GM21825 (cell line): Measurements from ENCODE around the gene WLS.

Experiments
- ATAC-seq: cut with Tn5 transposase; IDR thresholded peaks from one replicate; pipeline ENCODE4 v1.9.1; 2021; ENCODE audit warnings: mild to moderate bottlenecking, moderate library complexity; ENCODE audit not compliant: unreplicated experiment

WLS gene

GRCh38 chr1:68142036-68142435, 90.3 kb downstream of the WLS start:
- ATAC-seq, result no peak

GRCh38 chr1:68141071-68142021, 91.0 kb downstream of the WLS start:
- ATAC-seq, result no peak

GRCh38 chr1:68140536-68140935, 91.8 kb downstream of the WLS start:
- no peak for ATAC-seq

- no peak for ATAC-seq
Measured at GRCh38 chr1:68136187-68136586, 96.1 kb downstream of the WLS start.

GRCh38 chr1:68132426-68133130, 99.7 kb downstream of the WLS start:
- no peak for ATAC-seq

- ATAC-seq, result no peak
Measured at GRCh38 chr1:68131261-68131660, 101.1 kb downstream of the WLS start.

- no peak for ATAC-seq
Measured at GRCh38 chr1:68129536-68130250, 102.6 kb downstream of the WLS start.

- no peak for ATAC-seq
Measured at GRCh38 chr1:68128820-68129219, 103.5 kb downstream of the WLS start.

GRCh38 chr1:68128157-68128556, 104.2 kb downstream of the WLS start:
- ATAC-seq, result no peak

GRCh38 chr1:68121536-68121935, 110.8 kb downstream of the WLS start:
- ATAC-seq, result no peak

- ATAC-seq, result peak; percentile 67
Measured at GRCh38 chr1:68120136-68120791, 112.1 kb downstream of the WLS start.

- no peak for ATAC-seq
Measured at GRCh38 chr1:68119445-68119844, 112.9 kb downstream of the WLS start.

GRCh38 chr1:68117416-68117815, 114.9 kb downstream of the WLS start:
- ATAC-seq, result no peak

- no peak for ATAC-seq
Measured at GRCh38 chr1:68116643-68117235, 115.6 kb downstream of the WLS start.

GRCh38 chr1:68115308-68115707, 117.0 kb downstream of the WLS start:
- no peak for ATAC-seq

- no peak for ATAC-seq
Measured at GRCh38 chr1:68113966-68114365, 118.4 kb downstream of the WLS start.

- no peak for ATAC-seq
Measured at GRCh38 chr1:68112835-68113243, 119.5 kb downstream of the WLS start.

- ATAC-seq, result no peak
Measured at GRCh38 chr1:68111519-68112436, 120.5 kb downstream of the WLS start.

GRCh38 chr1:68107771-68108170, 124.6 kb downstream of the WLS start:
- ATAC-seq, result no peak
